CD14-positive monocyte (primary cell): Measurements from ENCODE around the gene CNOT3. TPM values are rescaled to one million over a fixed set of nuclear protein-coding genes. Genes with fewer than 3 reads are reported as not detected.
A peak's percentile ranks its signal among the peaks of the same experiment; 100 is the strongest.

Experiments
- DNase-seq, 3 donors: peaks; one replicate each; pipeline ENCODE4 v3.0.0-alpha.2; 2011 to 2022
- H2AFZ ChIP-seq: 2 replicates; pipeline ENCODE4 v1.6.0; 2012; ENCODE audit warnings: mild to moderate bottlenecking, low read depth, low read length, inconsistent platforms; ENCODE audit not compliant: insufficient read depth, poor library complexity, severe bottlenecking
- H3K27ac ChIP-seq, 2 donors: 1 replicate in 1 of 2; 2 replicates in 1 of 2; pipeline ENCODE4 v1.5.1; 2012 to 2013; ENCODE audit warnings: low read length in 2 of 2, control low read depth in 1 of 2, inconsistent platforms in 1 of 2, low read depth in 1 of 2, mild to moderate bottlenecking in 1 of 2
- H3K27me3 ChIP-seq, 2 donors: one replicate each; pipeline versions ENCODE4 v1.6.0 to v1.6.1; 2011 to 2013; ENCODE audit warnings: low read length in 2 of 2; ENCODE audit not compliant: control insufficient read depth in 2 of 2, insufficient read depth in 2 of 2
- H3K36me3 ChIP-seq, 2 donors: replicated peaks in 1 of 2; 1 replicate in 1 of 2; 2 replicates in 1 of 2; pipeline versions ENCODE4 v1.5.1 to v1.6.1; 2012 to 2013; ENCODE audit warnings: low read length in 2 of 2, control low read depth in 1 of 2, inconsistent platforms in 1 of 2, mild to moderate bottlenecking in 1 of 2; ENCODE audit not compliant: insufficient read depth in 2 of 2, control insufficient read depth in 1 of 2
- H3K4me1 ChIP-seq, 2 donors: 1 replicate in 1 of 2; 2 replicates in 1 of 2; pipeline versions ENCODE4 v1.5.1 to v1.6.1; 2012 to 2013; ENCODE audit warnings: low read length in 2 of 2, control low read depth in 1 of 2, inconsistent platforms in 1 of 2, mild to moderate bottlenecking in 1 of 2, moderate library complexity in 1 of 2; ENCODE audit not compliant: insufficient read depth in 2 of 2, control insufficient read depth in 1 of 2
- H3K4me2 ChIP-seq: replicated peaks from 2 replicates; pipeline ENCODE3; 2012; ENCODE audit warnings: low read length, moderate library complexity, mild to moderate bottlenecking; ENCODE audit not compliant: poor library complexity, severe bottlenecking; ENCODE audit errors: extremely low read depth
- H3K4me3 ChIP-seq, 3 experiments: fragments of 200-600 bp in 1 of 3; sonication (generic) in 1 of 3; replicated peaks in 1 of 3; 1 replicate in 2 of 3; 2 replicates in 1 of 3; pipeline ENCODE4 v1.5.1; 2011 to 2013; ENCODE audit warnings: low read length in 3 of 3, mild to moderate bottlenecking in 3 of 3, control low read depth in 2 of 3, low read depth in 2 of 3, inconsistent platforms in 1 of 3, moderate library complexity in 1 of 3
- H3K79me2 ChIP-seq: 2 replicates; pipeline ENCODE4 v1.6.0; 2012; ENCODE audit warnings: mild to moderate bottlenecking, control low read depth, inconsistent platforms, low read length, moderate library complexity; ENCODE audit not compliant: insufficient read depth
- H3K9ac ChIP-seq: 2 replicates; pipeline ENCODE4 v1.6.0; 2017; ENCODE audit warnings: low read length, mild to moderate bottlenecking; ENCODE audit not compliant: insufficient read depth, poor library complexity, severe bottlenecking
- H3K9me3 ChIP-seq, 2 donors: replicated peaks in 1 of 2; 1 replicate in 1 of 2; 2 replicates in 1 of 2; pipeline versions ENCODE4 v1.5.1 to v1.6.1; 2012 to 2013; ENCODE audit warnings: low read length in 2 of 2, control low read depth in 1 of 2; ENCODE audit not compliant: control insufficient read depth in 1 of 2, insufficient read depth in 1 of 2
- H4K20me1 ChIP-seq: 2 replicates; pipeline ENCODE4 v1.6.0; 2012; ENCODE audit warnings: mild to moderate bottlenecking, low read length, control low read depth, moderate library complexity; ENCODE audit not compliant: insufficient read depth
- H3K27ac Mint-ChIP-seq, 7 donors: one replicate each; pipeline ENCODE4 v1.8.0; 2020; ENCODE audit warnings: mild to moderate bottlenecking in 7 of 7, mixed read lengths in 7 of 7, moderate library complexity in 6 of 7, inconsistent platforms in 2 of 7
- H3K27me3 Mint-ChIP-seq, 3 donors: one replicate each; pipeline ENCODE4 v1.8.0; 2021 to 2022; ENCODE audit warnings: low read depth in 3 of 3, mild to moderate bottlenecking in 3 of 3, mixed read lengths in 3 of 3, moderate library complexity in 3 of 3, inconsistent platforms in 1 of 3
- H3K36me3 Mint-ChIP-seq, 2 donors: one replicate each; pipeline ENCODE4 v1.8.0; 2020; ENCODE audit warnings: mixed read lengths in 2 of 2, inconsistent platforms in 1 of 2, mild to moderate bottlenecking in 1 of 2
- H3K4me1 Mint-ChIP-seq: one replicate; pipeline ENCODE4 v1.8.0; 2020; ENCODE audit warnings: mild to moderate bottlenecking, mixed read lengths
- H3K4me3 Mint-ChIP-seq, 2 donors: one replicate each; pipeline ENCODE4 v1.8.0; 2020; ENCODE audit warnings: mild to moderate bottlenecking in 2 of 2, mixed read lengths in 2 of 2, moderate library complexity in 1 of 2
- H3K9me3 Mint-ChIP-seq, 7 donors: one replicate each; pipeline ENCODE4 v1.8.0; 2020 to 2022; ENCODE audit warnings: mixed read lengths in 7 of 7, mild to moderate bottlenecking in 6 of 7, moderate library complexity in 6 of 7, inconsistent platforms in 2 of 7
- WGBS: methylation state at CpG from one replicate; pipeline ENCODE4 v1.1.5; 2013; ENCODE audit warnings: missing lambda C conversion rate; ENCODE audit not compliant: insufficient coverage; 5-methylcytosine and 5-hydroxymethylcytosine counted together
- intact Hi-C, 2 donors: fragments of 100-400 bp; cut with micrococcal nuclease; formaldehyde crosslinking; loops; one replicate each; pipeline versions ENCODE4 v1.15.0 to v1.15.1; 2023
- polyA plus RNA-seq, 3 donors: library from polyadenylated mRNA; depleted of rRNA in 1 of 3; unstranded in 2 of 3; stranded (reverse) in 1 of 3; fragments of 300-500 nt in 2 of 3; fragments of >200 nt in 1 of 3; fragmentation: Illumina TruSeq in 2 of 3; gene quantifications; 1 replicate in 2 of 3; 2 replicates in 1 of 3; pipeline ENCODE4 v1.2.3, GENCODE V29; 2012 to 2021
- TF ChIP-seq, protein P1 (sequence below): fragments of 200-600 bp; IDR thresholded peaks from one replicate; pipeline ENCODE4 v1.8.0; 2022; ENCODE audit warnings: antibody characterized with exemption, mild to moderate bottlenecking

CNOT3 gene
- polyA plus RNA-seq, 3 donors = 3.0 to 22.5 (median 4.2) TPM

DNA sequence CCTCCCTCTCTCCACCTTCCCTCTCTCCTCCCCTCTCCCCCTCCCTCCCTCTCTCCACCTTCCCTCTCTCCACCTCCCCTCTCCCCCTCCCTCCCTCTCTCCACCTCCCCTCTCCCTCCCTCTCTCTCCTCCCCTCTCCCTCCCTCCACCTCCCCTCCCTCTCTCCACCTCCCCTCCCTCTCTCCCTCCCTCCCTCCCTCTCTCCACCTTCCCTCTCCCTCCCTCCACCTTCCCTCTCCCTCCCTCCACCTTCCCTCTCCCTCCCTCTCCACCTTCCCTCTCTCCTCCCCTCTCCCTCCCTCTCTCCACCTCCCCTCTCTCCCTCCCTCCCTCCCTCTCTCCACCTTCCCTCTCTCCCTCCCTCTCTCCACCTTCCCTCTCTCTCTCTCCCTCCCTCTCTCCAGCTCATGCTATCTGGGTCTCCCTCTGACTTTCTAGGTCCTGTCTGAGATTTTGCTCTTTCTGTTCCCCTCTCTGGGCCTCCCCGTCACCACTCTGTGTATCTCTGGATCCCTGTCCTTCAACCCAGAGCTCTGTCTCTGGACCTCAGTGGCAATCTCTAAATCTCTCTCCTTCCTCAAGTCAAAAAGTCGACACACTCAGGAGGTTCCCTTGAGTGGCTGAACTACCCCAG, 3.5 kb upstream of the CNOT3 start:
- Histone ChIP-seq H3K27me3 (peaks cover 0 to 3% of the 10 kb centered on the region in 2 donors), H3K4me1 (peaks cover 22 to 26% of the 10 kb centered on the region in 2 donors), H3K9me3 (peaks cover 0 to 2% of the 10 kb centered on the region in 2 donors), H3K36me3 (peaks cover 24 to 27% of the 10 kb centered on the region in 2 donors), H4K20me1 (peaks cover 10% of the 10 kb centered on the region), H3K4me2 (no peak overlapping the region), H3K27ac (no peak overlapping the region), H3K79me2 (peaks cover 15% of the 10 kb centered on the region), H3K4me3 (no peak overlapping the region), H3K9ac (no peak overlapping the region), H2AFZ (no peak overlapping the region)
- Mint-ChIP-seq H3K4me3 (peak overlapping the region in 1 of 2 donors; percentile 31), H3K9me3 (peaks cover 0 to 2% (median 0%) of the 10 kb centered on the region in 7 donors), H3K27me3 (peaks cover 2 to 12% (median 2%) of the 10 kb centered on the region in 3 donors), H3K4me1 (peaks cover 19% of the 10 kb centered on the region), H3K36me3 (peaks cover 18 to 38% of the 10 kb centered on the region in 2 donors), H3K27ac (peak overlapping the region in 1 of 7 donors; percentile 26)
- 65% methylated on average over 2 of the region's 2 CpGs for WGBS
- TF ChIP-seq, protein P1, sequence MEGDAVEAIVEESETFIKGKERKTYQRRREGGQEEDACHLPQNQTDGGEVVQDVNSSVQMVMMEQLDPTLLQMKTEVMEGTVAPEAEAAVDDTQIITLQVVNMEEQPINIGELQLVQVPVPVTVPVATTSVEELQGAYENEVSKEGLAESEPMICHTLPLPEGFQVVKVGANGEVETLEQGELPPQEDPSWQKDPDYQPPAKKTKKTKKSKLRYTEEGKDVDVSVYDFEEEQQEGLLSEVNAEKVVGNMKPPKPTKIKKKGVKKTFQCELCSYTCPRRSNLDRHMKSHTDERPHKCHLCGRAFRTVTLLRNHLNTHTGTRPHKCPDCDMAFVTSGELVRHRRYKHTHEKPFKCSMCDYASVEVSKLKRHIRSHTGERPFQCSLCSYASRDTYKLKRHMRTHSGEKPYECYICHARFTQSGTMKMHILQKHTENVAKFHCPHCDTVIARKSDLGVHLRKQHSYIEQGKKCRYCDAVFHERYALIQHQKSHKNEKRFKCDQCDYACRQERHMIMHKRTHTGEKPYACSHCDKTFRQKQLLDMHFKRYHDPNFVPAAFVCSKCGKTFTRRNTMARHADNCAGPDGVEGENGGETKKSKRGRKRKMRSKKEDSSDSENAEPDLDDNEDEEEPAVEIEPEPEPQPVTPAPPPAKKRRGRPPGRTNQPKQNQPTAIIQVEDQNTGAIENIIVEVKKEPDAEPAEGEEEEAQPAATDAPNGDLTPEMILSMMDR = no peak
- intact Hi-C loops = no loop called here
- DNase-seq = no peak

DNA sequence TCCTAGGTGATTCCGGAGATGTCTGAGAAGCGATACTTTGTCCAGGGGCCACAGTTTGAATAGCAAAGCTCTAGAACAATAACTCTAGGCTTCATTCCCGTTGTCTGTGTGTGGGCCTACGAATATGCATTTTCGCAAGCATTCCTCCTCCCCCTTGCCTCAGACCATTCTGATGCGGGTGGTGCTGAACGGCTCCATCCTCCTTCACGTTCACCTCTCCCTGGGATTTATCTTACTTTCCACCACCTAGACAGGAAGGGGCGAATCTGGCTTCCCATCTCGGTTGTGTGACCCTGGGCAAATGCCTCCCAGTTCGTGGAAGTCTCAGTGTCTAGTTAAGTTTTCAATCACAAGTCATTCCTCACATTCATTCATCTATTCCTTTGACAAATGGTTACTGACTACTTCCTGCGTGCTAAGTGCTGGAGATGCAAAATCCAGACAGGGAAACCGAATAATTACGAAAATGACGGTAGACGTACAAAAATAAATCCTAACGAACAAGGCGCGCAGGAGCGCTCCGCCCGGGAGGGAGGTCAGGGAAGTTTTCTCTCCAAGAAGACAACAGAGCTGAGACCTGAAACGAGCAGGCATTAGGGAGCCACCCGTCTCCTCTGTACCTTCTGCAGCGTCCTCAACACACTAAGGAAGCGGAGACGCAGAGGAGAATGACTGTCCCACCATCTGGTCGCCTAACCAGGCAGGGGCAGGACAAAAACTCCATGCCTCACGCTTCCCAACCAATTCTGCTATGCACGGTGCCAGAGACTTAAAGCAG, 1.3 kb upstream of the CNOT3 start:
- Mint-ChIP-seq H3K4me1 (peaks cover 37% of the 10 kb centered on the region), H3K9me3 (peaks cover 0 to 2% (median 0%) of the 10 kb centered on the region in 7 donors), H3K4me3 (peak overlapping the region; percentile 82 to 93), H3K27me3 (peaks cover 2 to 12% (median 2%) of the 10 kb centered on the region in 3 donors), H3K27ac (peak overlapping the region in 6 of 7 donors; percentile 0 to 94 (median 92)), H3K36me3 (peaks cover 13 to 32% of the 10 kb centered on the region in 2 donors)
- intact Hi-C loops = loop anchor here in 1 of 2 donors (2.0 kb wide), 1 partner anchor 23 kb away; the partner anchor contains the start of gene LENG1
- H3K9ac ChIP-seq = peak overlapping the region; percentile 29
- TF ChIP-seq, protein P1 = no peak
- H3K27me3 ChIP-seq = peaks cover 0 to 3% of the 10 kb centered on the region in 2 donors
- WGBS = 5% methylated on average over 29 of the region's 30 CpGs
- H2AFZ ChIP-seq = peak overlapping the region; percentile 74
- H3K27ac ChIP-seq = peak overlapping the region; percentile 9 to 62
- peaks cover 32% of the 10 kb centered on the region for H4K20me1 ChIP-seq
- H3K79me2 ChIP-seq = peaks cover 37% of the 10 kb centered on the region
- peak overlapping the region; percentile 39 to 76 (median 41) for H3K4me3 ChIP-seq
- peaks cover 0 to 2% of the 10 kb centered on the region in 2 donors for H3K9me3 ChIP-seq
- H3K4me2 ChIP-seq = peak overlapping the region; percentile 87
- H3K36me3 ChIP-seq = peaks cover 20 to 30% of the 10 kb centered on the region in 2 donors
- peak in 1 of 3 donors; percentile 8 for DNase-seq
- H3K4me1 ChIP-seq = peaks cover 28 to 39% of the 10 kb centered on the region in 2 donors
